HG03521 (cell line): ENCODE measurements around the gene PIP5KL1.

Experiments used
- ATAC-seq: cut with Tn5 transposase; IDR thresholded peaks from one replicate; pipeline ENCODE4 v1.9.1; 2021; ENCODE audit warnings: mild to moderate bottlenecking, moderate library complexity; ENCODE audit not compliant: unreplicated experiment

Gene PIP5KL1

DNA sequence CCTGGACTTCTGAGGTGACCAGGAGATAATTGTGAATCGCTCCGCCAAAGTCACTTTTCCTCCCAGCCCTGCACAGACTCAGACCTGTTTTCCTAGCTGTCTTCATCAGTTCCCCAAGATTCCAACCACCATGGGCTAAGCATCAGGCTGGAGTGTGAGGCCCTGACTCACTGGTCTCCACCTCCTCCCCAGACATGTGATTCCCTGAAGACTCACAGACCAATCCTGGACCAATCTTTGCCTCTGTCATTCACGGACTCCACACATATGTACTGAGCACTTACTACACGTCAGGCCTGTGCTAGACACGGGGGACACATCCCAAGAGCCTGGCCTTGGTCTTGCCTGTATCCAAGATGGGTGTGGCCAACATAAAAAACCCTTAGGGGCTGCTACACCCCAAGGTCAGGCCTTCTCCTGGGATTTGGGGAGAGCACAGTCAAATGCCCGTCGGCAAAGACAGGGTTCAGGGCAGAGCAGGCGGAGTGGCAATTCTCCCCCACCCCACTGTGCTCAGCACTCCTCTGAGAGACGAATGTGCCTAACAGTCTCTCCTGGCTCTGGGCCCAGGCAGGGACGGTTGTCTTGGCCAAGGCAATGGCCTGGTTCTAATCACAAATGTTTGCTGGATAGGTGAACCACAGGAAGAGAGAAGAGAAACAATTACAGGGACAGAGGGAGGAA lies 38.3 kb upstream of the PIP5KL1 start:
- ATAC-seq: no peak

DNA sequence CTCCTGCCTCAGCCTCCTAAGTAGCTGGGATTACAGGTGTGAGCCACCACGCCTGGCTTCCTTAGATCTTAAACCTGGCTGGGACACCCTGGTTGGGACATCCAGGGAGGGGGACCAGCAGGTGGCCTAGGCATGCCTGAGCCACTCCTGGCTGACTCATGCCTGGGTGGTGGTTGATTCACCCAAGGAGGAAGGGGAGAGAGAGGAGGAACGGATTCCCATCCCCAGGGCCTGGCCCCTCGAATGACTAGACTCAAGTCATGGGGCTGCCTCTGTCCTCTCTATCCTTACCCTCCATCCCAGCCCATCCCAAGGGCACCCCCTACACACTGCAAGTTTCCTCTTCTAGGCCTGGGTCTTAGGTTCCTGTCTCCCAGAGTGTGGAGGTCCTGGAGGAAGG lies 37.5 kb upstream of the PIP5KL1 start:
- no peak for ATAC-seq

DNA sequence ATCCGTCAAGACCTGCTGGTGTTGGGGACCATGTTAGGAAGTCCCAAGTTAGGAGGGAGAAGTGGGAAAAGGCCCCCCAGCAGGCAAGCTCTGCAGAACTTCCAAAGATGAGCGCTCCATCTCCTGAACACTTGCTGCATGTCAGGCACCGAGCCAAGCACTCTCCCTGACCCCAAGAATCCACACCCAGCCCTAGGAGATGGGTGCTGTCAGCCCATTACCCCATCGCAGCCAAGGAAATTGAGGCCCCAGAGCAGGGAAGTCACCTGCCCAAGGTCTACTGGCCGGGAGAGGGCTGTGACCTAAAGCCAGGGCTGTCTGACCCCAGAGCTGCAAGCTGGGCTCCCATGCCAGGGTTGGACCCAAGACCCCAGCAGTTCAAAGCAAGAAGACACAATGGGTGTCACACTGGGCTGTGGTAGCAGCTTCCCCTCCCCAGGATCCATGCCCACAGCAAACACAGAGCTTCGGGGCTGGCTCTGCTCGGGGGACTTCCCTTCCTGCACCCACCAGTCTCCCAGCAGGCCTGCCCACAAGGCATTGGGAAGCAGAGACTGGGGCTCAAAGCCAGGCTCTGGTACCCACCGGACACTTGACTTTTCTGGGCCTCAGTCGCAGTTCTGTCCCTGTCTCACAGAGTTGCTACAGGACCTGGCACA lies 36.7 kb upstream of the PIP5KL1 start:
- no peak for ATAC-seq

DNA sequence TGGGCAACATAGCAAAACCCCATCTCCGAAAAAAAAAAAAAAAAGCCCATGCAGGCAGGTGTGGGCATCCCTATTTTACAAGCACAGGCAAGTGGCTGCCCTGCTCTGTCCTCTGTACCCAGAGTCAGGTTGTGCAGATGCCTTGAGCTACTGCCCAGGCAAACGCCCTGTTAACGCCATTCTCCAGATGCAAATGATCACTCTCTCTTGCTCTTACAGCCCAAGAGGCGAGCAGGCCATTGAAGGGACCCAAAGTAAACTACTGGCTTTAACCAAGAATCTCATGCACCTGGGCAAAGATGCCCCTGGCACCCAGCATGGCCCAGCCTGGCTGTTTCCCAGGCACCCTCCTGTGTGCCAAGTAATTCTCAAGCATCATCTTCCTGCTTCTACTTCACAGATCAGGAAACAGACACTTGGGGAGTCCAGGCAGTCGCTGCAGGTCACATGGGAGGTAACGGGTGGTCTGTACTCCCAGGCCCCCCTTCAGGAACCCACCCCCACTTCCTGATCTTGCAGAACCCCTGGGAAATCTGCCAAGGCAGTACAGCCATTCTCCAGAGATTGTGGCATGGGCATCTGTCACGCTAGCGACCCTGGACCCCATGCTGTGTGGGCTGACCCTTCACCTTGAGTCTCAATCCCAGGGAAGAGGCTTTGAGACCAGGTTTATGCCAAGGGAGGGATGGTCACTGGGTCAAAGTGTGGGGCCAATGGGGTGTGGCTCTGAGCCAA lies 36.0 kb upstream of the PIP5KL1 start:
- ATAC-seq: no peak

DNA sequence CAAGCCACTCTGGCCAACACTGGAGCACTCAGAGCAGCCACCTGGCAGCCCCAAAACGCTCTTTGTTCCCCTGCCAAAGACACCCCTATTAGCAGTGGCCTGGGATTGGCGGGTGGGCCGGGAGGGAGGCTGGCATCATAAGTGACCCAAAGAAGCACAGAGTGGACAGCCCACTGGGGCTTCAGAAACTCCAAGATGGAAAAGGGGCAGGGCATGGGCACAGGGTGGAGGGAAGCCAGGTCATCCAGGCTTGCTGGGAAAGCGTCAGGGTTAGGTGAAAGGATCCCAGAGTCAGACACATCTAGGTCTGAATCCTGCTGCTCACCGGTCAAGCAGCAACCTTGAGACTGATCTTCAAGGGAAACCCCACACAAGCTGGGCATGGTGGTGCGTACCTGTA lies 35.4 kb upstream of the PIP5KL1 start:
- no peak for ATAC-seq

DNA sequence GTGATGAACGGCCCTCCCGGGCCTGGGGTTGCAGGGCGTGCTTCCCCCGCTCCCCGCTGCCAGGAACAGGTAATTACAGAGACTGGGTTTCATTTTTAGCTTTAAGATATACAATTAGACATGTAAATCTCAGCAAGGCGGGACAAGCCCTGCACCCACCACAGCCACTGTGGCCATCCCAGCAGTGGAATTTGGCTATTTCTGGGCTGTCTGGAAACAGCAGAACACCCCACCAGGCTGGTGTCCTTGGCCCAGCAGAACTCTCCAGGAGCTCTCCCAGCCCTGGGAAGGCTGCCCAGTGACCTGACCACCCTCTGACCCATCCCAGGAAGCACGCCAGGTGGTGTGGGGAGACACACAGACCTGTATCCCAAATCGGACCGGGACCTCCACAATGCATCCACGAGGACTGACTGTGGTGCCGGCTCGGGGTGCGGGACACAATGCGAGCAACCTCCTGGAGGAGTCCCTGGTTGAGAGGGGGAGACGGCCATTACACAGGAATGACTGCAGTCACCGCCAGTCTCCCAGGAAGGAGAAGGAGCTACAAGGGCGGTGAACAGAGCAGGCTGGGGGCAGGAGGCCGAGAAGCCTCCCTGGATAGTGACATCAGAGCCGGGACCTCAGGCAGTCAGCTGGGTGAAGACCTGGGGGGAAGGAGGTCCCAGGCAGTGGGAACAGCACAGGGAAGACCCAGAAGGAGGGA lies 32.9 kb upstream of the PIP5KL1 start:
- no peak for ATAC-seq

DNA sequence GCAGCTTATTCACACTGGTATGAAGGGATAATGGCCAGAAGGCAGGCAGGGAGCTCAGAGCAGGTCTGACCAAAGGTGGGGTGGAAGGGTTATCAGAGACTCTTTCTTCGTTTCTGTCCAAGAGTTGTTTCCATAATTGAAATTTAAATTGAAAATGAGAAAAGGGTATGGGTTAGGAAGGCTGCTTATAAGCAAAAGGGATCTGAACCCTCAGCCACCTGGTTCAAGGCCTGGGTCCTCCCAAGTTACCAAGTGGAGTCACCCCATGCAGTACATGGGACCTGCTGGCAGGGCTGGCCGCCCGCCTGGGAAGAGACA lies 32.4 kb upstream of the PIP5KL1 start:
- no peak for ATAC-seq

DNA sequence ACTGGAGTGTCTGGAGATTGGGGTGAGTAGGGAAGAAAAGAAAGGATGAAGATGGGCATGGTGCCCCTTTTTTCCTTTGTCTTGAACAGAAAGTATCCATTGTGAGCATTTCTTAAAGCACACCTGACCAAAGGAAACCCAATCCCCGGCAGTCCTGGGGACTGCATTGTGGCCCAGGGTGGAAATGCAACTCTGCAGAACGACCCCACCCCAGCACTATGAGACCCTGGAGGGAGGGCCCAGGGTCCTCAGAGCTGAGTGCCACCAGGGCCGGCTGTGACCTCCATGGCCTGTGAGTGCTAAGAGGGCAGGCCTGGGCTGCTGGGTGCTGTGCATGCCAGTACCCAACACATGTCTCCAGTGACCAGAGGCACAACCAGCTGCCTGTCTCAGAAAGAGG lies 31.7 kb upstream of the PIP5KL1 start:
- ATAC-seq: no peak

DNA sequence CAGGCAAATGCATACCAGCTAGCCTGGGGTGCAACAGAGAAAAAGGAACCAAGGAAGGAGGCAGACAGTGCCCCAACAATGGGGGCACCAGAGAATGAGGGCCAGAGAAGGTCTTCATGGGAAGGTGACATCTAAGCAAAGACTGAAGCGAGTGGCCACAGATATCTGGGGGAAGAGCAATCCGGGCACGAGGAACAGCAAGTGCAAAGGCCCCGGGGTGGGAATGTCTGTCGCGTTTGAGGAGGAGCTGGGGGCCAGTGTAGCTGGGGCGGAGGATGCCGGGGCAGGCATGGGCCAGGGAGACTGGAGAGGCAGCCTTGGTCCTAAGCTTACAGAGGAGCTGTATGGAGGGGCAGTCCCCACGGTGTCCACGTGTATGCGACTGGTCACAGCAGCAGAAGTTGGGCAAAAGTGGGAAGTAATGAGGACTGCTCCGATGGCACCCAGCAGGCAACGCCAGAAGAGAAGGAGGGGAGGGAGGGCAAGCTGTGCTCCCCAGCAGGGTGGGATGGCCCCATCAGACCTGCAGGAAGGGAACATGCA lies 31.1 kb upstream of the PIP5KL1 start:
- no peak for ATAC-seq

DNA sequence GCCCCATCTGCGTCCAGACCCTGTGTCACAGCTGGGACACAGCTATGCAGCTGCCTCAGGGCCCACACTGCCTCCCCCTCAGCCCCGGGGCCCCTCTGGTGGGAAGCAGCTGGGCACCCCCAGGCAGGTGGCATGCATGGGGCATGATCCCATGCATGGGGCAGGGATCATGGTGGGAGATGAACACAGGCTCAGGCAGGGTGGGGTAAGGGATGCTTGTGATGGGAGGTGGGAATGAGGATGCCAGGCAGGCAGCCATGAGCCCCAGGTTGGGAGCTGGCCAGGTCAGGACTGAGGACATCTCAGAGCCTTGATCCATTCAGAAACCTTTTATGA lies 30.5 kb upstream of the PIP5KL1 start:
- no peak for ATAC-seq

DNA sequence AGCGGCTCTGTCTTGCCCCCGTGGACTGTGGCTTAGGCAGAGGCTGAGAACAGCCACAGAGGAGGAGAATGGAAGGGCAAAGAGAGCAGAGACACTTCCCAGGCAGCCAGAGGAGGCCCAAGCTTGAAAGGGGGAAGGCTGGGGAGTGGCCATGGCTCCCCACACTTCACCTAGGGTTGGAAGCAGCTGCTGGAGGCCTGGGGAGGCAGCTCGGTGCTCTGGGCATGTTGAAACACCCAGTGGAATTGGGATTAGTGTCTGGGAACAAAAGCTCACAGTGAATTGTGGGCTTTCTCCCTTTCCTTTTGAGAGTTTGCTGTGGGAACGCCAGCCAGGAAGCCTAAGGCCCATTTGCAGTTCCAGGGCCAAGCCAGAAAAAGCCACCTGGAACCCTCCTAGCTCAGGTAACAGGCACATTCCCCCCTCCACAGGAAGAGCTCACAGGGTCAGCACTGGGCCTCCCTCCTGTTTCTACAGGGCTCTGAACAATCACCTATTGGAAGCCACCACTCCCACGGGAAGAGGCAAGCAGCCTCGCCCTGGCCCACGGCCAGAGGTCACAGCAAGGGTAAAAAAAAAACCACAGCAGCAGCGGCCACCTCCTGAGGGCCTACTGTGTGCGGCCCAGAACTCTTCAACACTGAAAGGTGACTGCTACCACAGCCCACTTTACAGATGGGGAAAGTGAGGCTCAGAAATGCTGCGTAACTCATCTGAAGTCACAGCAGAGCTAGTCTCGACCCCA lies 30.0 kb upstream of the PIP5KL1 start:
- no peak for ATAC-seq

DNA sequence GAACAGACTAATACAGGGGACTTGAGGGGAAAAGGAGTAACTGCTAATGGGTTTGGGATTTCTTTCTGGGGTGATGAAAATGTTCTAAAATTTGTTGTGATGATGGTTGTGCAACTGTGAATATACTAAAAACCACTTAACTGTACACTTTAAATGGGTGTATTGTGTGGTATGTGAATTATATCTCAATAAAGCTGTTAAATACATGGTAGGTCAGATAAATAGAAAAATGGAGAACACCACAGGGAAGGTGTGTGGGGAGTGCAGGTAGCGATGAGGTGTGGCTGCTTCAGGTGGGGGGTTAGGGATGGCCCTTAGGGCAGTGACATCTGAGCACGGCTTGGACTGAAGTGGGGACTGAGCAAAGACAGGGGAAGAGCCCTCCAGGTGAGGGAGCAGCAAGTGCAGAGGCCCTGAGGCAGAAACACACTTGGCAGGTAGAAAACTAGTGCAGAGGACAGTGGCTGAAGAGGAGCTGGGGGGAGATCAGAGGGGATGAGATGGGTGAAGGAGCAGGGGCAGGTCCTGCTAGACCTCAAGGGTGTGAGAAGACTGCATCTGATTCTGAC lies 29.3 kb upstream of the PIP5KL1 start:
- no peak for ATAC-seq

DNA sequence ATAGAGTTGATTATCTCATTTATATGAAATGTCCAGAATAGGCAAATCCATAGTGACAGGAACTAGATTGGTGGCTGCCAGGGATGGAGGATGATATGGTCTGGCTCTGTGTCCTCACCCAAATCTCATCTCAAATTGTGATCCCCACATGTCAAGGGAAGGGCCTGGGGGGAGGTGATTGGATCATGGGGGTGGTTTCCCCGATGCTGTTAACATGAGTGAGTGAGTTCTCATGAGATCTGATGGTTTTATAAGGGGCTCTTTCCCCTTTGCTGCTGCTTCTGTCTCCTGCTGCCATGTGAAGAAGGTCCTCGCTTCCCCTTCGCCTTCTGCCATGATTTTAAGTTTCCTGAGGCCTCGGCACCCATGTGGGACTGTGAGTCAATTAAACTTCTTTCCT lies 28.8 kb upstream of the PIP5KL1 start:
- no peak for ATAC-seq

DNA sequence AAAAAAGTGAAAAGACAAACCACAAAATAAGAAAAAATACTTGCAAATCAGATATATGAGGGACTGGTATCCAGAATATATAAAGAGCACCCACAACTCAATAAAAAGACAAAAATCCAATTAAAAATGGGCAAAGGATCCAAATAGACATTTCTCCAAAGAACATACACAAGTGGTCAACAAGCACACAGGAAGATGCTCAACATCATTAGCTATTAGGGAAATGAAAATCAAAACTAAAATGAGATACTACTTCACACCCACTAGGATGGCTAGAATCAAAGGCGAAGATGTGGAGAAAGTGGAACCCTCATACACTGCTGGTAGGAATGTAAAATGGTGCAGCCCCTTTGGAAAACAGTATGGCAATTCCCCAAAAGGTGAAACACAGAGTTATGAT lies 28.2 kb upstream of the PIP5KL1 start:
- no peak for ATAC-seq

DNA sequence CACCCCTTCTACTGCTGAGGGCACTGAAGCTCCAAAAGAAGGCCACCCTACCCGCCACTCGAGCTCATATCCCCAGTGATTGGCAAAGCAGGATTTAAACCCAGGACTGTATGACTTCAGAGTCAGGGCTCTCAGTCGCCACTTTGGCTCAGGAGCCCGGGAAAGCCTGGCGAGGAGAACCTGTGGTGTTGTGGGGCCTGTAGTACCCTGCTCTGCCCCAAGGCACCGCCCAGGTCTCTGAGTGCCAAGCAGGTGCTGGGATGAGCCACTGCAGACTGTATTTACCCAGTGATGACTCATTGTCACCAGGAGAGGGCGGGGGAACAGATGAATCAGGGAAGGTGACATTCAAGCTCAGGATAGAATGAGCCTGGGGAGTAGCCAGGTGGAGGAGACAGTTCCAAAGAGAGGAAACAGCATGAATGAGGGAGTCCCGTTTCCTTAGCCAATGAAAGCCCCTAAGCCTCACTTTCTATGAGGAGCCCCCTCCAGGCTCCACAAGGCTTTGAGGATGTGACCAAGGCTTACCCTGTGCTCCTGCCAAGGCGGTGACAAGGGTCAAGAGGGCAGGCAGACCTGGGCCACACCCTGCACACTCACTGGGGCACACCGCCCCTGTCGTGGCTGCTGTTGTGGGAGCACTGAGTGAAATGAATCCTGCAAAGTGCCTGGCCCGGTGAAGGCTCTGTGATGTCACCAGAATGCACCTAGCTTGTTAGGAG lies 24.9 kb upstream of the PIP5KL1 start:
- ATAC-seq: peak; percentile 53

DNA sequence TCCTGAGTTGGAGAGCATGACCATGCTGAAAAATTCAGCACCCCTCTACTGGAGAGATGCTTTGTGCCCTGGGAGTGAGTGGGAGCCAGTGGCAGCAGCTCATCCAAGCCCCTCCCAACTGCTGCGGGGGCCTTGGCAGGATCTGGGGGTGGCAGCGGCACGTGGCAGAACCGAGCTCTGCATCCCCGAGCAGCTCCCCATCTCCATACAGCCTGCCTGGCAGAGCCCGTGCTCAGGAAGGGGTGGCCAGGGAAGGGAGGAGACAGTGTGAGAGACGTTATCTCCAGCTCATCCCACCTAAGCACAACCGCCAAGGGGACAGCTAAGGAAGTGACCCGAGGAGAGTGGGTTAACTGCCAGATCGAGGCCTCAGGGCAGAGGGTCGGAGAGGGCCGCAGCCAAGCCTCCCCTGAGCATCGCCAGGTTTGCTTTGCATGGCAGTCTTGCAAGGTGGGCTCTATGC lies 24.3 kb upstream of the PIP5KL1 start:
- ATAC-seq: no peak

DNA sequence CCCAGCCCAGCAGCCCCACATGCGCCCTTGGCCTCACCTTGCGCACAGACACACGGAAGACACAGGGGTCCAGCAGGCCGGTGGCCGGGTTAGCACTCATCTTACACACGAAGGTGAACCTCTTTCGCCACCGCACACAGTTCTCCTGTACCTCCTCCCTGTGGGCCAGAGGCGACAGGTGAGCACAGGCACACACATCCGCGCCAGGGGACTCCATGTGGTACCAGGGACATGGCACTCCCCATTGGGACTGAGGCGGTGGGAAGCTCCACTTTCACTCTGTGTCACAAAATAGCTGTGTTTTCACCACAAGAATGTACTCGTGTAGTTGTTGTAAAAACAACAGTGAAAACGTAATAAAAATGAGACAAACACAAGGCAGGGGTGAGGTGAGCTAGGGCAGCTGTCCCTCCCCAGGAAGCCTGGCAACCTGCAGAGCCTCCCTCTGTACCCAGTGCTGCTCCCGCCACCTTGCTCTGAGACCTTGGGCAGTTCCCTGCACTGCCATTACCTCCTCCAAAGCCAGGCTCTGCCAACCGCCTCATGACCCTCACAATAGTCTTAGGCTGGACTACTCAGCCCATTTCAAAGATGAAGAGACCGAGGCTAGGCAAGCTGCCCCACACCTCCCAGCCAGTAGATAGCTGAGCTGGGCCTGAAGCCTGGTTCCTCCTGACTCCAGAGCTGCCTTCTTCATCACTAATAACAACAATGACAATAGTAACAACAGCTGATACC lies 23.4 kb upstream of the PIP5KL1 start:
- ATAC-seq: no peak

DNA sequence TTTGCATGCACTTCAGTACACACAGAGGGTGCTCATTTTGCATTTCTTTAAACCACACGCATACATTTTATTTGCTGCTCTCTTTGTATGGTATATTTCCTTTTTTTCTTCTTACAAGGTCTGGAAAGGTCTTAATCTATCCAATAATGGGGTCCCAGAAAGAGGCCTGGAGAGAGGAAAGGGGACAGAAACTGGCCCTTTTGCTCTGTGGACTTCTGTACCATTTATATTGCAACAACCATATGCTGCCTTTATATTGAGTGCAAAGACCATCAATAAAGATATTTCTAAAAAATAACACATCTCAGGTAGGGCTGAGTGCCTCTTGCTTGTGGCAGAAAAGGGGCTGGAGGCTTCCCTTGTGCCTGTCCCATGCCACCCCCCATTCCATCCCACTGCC lies 22.6 kb upstream of the PIP5KL1 start:
- ATAC-seq: no peak
